ENCODE results near the gene ZG16.

ZG16 gene

DNA sequence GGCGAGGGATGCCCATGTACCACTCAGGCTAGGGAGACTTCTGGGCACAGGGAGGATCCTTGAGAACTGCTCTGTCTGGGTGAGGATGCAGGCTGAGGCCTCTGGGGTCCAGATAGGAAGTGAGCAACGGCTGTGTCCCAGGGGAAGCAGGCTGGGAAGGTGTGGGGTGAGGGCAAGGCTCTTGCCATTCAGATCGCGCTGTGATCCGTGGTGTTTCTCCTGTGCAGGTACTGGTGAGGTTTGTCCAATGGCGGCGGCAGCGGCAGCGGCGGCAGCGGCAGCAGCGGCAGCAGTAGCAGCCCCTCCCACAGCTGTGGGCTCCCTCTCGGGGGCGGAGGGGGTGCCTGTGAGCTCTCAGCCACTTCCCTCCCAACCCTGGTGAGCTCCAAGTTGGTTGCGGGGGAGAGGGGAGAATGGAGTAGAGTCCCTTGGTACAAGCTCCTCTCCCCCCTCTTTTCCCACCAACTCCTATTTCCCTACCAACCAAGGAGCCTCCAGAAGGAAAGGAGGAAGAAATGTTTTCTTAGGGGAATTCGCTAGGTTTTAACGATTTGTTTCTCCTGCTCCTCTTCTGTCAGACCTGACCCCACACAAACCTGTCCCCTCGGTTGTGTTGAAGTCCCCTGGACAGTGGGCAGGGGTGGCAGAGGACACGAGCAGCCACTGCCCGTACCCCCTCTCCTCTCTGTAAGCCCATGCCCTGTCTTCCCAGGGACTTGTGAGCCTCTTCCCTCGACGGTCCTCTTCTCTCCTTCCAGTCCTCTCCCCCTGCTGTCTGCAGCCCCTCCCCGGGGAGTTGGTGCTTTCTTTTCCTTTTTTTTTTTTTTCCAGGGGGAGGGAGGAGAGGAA is 32.0 kb downstream of the ZG16 start:
- DNase-seq (ENCODE audit: low read depth): peak; percentile 31

DNA sequence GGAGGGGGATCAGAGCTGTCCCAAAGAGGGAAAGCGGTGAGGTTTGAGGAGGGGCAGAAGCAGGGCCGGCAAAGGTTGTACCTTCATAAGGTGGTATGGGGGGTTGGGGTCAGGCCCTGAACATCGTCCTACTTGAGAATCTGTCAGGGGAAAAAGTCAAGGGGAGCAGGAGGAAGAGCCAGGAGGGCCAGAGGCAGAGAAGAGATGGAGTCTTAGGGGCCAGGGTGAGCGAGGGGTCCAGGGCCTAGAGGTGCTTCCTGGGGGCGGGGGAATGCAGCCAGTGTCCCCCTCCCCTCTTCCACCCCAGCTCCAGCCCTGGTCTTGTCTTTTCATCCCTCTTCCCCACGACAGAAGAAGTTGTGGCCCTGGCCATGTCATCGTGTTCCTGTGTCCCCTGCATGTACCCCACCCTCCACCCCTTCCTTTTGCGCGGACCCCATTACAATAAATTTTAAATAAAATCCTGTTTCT is 32.7 kb downstream of the ZG16 start:
- no peak for DNase-seq (ENCODE audit: low read depth)

DNA sequence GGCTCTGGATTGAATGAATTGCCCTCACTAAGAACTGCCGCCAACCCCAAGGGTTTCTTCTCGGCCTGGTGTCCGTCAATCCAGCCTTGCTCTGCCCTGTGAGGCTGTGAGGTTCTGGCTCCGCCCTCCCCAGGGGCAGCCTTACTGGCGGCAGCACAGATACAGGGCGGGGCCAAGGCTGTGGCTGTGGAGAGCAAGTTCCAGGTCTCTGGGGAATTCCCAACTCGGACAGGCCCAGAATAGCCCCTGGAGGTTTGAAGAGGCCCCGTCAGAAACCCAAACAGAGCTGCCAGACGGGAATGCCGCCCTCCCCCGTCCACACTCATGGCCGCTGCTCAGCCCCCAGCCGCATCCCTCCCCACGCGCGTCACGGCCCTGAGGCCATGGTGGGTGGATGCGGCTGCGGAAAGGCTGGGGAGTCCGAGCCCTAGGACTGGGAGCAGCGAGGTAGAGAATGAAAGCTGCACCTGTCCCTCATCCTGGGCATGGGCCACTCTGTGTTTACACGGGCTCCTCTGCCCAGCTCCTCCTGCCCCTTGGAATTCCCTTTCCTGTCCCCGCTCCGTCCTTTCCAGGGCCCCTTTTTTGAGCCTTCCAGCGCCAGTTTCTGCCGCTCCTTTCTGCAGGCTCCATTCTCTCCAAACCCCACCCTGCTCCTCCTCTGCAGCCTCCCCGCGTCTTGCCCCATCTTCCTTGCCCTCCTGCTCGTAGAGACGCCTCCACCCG is 33.3 kb downstream of the ZG16 start:
- DNase-seq (ENCODE audit: low read depth): peak; percentile 43

DNA sequence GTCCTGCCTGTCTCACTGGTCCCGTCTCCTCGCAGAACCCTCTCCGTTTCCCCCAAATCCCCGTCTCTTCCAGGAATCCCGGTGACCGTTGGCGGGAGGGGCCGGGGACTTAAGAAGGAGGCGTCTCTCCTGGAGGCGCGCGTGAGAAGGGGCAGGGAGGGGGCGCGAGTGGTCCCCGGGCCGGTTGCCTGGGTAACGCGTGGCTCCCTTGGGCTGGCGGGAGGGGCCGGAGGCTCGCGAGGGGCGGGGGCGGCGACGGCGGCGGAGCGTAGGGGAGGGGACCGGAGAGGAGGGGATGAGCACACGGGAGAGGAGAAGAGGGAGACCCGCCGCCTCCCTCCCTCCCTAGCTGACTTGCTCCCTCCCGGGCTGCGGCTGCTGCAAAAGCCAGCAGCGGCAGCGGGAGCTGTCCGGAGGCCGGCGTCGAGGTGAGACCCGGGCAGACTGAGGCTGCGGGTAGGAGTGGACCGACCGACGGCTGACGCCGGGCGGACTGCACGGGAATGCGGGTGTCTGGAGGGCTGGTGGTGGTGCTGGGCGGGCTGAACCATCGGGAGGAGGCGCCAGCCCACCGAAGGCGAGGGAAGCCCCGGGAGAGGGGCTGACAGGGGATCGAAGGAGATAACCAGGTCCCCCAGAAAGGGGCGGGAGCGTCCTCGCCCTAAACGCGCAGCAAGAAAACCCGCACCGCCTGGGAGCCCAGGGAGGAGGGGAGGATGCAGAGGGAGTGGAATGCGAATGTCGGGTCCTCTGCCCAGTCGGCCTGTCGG is 34.0 kb downstream of the ZG16 start, which contains the start of gene PRRT2:
Gene PRRT2, plus strand, starts transcription at position 298 of the 770 bp plus-strand sequence. CDS start 862 bp downstream, outside the sequence.
- DNase-seq (ENCODE audit: low read depth): no peak

GRCh38 chr16:29812754-29813643 is 34.9 kb downstream of the ZG16 start:
- DNase-seq (ENCODE audit: low read depth): no peak

GRCh38 chr16:29813644-29814562 is 35.8 kb downstream of the ZG16 start:
- DNase-seq (ENCODE audit: low read depth): no peak

DNA sequence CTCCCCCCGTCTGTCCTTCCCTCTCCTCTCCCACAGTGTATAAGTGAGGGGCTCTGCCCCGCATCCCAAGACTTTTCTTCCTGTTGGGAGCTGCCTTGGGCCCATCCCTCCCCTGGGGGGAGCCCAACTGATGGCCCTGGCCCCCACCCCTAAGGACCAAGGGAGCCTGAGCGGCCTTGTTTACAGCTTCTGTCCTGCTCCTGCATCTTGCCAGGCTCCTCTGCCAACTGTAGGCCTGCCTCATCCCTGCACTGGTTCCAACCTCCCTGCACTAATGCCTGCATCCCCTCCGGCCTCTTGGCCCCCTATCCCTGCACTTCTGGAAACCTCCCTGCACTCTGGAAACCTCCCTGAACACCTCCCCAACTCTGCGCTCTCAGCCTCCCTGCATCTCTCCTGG is 36.5 kb downstream of the ZG16 start:
- DNase-seq (ENCODE audit: low read depth): no peak

GRCh38 chr16:29815032-29815721 is 37.1 kb downstream of the ZG16 start:
- no peak for DNase-seq (ENCODE audit: low read depth)

DNA sequence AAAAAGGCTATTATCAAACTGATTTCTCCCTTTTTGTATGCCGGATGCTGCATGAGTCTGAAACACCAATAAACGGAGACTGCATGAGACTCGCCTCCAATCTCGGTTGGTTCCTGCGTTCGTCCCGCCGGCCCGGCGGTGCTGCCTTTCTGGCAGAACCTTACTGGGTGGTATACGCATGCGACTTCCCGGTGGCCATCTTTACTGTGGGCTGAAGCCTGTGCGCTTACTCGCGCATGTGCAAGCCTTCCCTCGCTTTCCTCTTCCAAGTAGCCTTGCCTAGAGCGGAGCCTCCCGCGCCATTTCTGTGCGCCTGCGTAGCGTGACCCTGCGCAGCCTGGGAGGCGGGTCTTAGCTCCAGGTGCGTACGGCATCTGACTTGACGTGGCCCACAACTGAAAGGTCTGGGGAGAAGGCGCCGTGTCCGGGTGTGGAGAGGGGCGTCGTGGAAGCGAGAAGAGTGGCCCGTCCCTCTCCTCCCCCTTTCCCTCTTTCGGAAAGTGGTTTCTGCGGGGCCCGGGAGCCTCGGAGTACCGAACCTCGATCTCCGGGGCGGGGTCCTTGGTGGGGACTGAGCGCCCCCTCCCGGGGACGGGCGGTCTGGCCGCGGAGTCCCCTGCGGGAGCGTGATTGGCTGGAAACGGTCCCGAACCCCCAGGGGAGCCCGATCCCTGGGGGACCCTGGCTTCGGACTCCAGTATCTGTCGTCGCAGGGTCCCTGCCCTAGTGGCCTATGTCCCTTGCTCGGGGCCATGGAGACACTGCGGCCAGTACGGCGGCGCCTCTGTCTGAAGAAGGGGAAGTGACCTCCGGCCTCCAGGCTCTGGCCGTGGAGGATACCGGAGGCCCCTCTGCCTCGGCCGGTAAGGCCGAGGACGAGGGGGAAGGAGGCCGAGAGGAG is 38.0 kb downstream of the ZG16 start, which contains the start of gene PAGR1:
Gene PAGR1, plus strand, starts transcription at position 360 of the 901 bp plus-strand sequence. Its CDS starts 374 bp downstream, at position 734.
- DNase-seq (ENCODE audit: low read depth): peak; percentile 98

GRCh38 chr16:29816694-29817441 is 38.8 kb downstream of the ZG16 start:
- DNase-seq (ENCODE audit: low read depth): no peak

GRCh38 chr16:29818082-29818481 is 40.0 kb downstream of the ZG16 start:
- DNase-seq (ENCODE audit: low read depth): no peak

DNA sequence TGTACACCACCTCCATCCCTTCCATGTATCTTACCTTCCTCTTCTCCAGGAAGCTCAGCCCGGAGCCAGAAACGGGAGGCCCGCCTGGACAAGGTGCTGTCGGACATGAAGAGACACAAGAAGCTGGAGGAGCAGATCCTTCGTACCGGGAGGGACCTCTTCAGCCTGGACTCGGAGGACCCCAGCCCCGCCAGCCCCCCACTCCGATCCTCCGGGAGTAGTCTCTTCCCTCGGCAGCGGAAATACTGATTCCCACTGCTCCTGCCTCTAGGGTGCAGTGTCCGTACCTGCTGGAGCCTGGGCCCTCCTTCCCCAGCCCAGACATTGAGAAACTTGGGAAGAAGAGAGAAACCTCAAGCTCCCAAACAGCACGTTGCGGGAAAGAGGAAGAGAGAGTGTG is 41.5 kb downstream of the ZG16 start:
- DNase-seq (ENCODE audit: low read depth): no peak

- no peak for DNase-seq (ENCODE audit: low read depth)
These were observed 42.2 kb downstream of the ZG16 start, which contains the start of gene MVP for GRCh38 chr16:29820271-29820701. MVP (plus strand) TSS chr16:29820462; CDS start chr16:29830550, 10,088 bp downstream.

GRCh38 chr16:29820730-29821642 is 42.9 kb downstream of the ZG16 start:
- no peak for DNase-seq (ENCODE audit: low read depth)

GRCh38 chr16:29821643-29822115 is 43.6 kb downstream of the ZG16 start:
- no peak for DNase-seq (ENCODE audit: low read depth)

GRCh38 chr16:29824589-29825144 is 46.6 kb downstream of the ZG16 start:
- no peak for DNase-seq (ENCODE audit: low read depth)

All from T follicular helper cell (primary cell).